ENCODE data around the gene TOB1.
"Not testable (repeated sequence)": the region's sequence is repeated elsewhere in the genome, so short reads cannot be mapped to it uniquely, and the experiment has no call there.

TOB1 gene

GRCh38 chr17:50884439-50885311, 18.5 kb upstream of the TOB1 start:
- Mint-ChIP-seq H3K4me3 (no peak overlapping the region), H3K9me3 (ENCODE audit: low read depth) (no peaks in the 10 kb centered on the region), H3K27me3 (no peaks in the 10 kb centered on the region), H3K27ac (no peak overlapping the region), H3K36me3 (no peaks in the 10 kb centered on the region), H3K4me1 (ENCODE audit: low read depth) (peaks cover 27% of the 10 kb centered on the region)

GRCh38 chr17:50883850-50884438, 17.8 kb upstream of the TOB1 start:
- H3K9me3 Mint-ChIP-seq (ENCODE audit: low read depth) = peaks cover 2% of the 10 kb centered on the region
- H3K27ac Mint-ChIP-seq = no peak overlapping the region
- no peaks in the 10 kb centered on the region for H3K36me3 Mint-ChIP-seq
- peaks cover 26% of the 10 kb centered on the region for H3K4me1 Mint-ChIP-seq (ENCODE audit: low read depth)
- no peak overlapping the region for H3K4me3 Mint-ChIP-seq
- no peaks in the 10 kb centered on the region for H3K27me3 Mint-ChIP-seq

GRCh38 chr17:50882851-50883250, 16.7 kb upstream of the TOB1 start:
- Mint-ChIP-seq H3K4me1 (ENCODE audit: low read depth) (peaks cover 24% of the 10 kb centered on the region), H3K9me3 (ENCODE audit: low read depth) (peaks cover 3% of the 10 kb centered on the region), H3K27ac (no peak overlapping the region), H3K27me3 (no peaks in the 10 kb centered on the region), H3K36me3 (no peaks in the 10 kb centered on the region), H3K4me3 (no peak overlapping the region)

GRCh38 chr17:50881182-50881581, 15.0 kb upstream of the TOB1 start:
- H3K9me3 Mint-ChIP-seq (ENCODE audit: low read depth) = peaks cover 3% of the 10 kb centered on the region
- peaks cover 14% of the 10 kb centered on the region for H3K4me1 Mint-ChIP-seq (ENCODE audit: low read depth)
- H3K27ac Mint-ChIP-seq = no peak overlapping the region
- H3K27me3 Mint-ChIP-seq = no peaks in the 10 kb centered on the region
- H3K36me3 Mint-ChIP-seq = no peaks in the 10 kb centered on the region
- no peak overlapping the region for H3K4me3 Mint-ChIP-seq

GRCh38 chr17:50879086-50879485, 12.9 kb upstream of the TOB1 start:
- Mint-ChIP-seq H3K4me1 (ENCODE audit: low read depth) (peaks cover 13% of the 10 kb centered on the region), H3K36me3 (no peaks in the 10 kb centered on the region), H3K27ac (no peak overlapping the region), H3K27me3 (no peaks in the 10 kb centered on the region), H3K4me3 (no peak overlapping the region), H3K9me3 (ENCODE audit: low read depth) (peaks cover 3% of the 10 kb centered on the region)

GRCh38 chr17:50877838-50878237, 11.7 kb upstream of the TOB1 start:
- peaks cover 3% of the 10 kb centered on the region for H3K9me3 Mint-ChIP-seq (ENCODE audit: low read depth)
- H3K4me3 Mint-ChIP-seq = no peak overlapping the region
- H3K27ac Mint-ChIP-seq = no peak overlapping the region
- no peaks in the 10 kb centered on the region for H3K36me3 Mint-ChIP-seq
- peaks cover 21% of the 10 kb centered on the region for H3K4me1 Mint-ChIP-seq (ENCODE audit: low read depth)
- no peaks in the 10 kb centered on the region for H3K27me3 Mint-ChIP-seq

- peaks cover 28% of the 10 kb centered on the region for H3K4me1 Mint-ChIP-seq (ENCODE audit: low read depth)
- H3K4me3 Mint-ChIP-seq; H3K27ac Mint-ChIP-seq; H3K27me3 Mint-ChIP-seq; H3K9me3 Mint-ChIP-seq (ENCODE audit: low read depth); H3K36me3 Mint-ChIP-seq: not testable (repeated sequence)
Measured at GRCh38 chr17:50877042-50877441, 10.9 kb upstream of the TOB1 start.

GRCh38 chr17:50875074-50875473, 8.9 kb upstream of the TOB1 start:
- Mint-ChIP-seq H3K4me1 (ENCODE audit: low read depth) (peaks cover 33% of the 10 kb centered on the region), H3K4me3 (no peak overlapping the region), H3K36me3 (no peaks in the 10 kb centered on the region), H3K27ac (no peak overlapping the region), H3K9me3 (ENCODE audit: low read depth) (peaks cover 3% of the 10 kb centered on the region), H3K27me3 (no peaks in the 10 kb centered on the region)

- no peak overlapping the region for H3K4me3 Mint-ChIP-seq
- H3K36me3 Mint-ChIP-seq = no peaks in the 10 kb centered on the region
- peak overlapping the region; percentile 51 for H3K27ac Mint-ChIP-seq
- peaks cover 48% of the 10 kb centered on the region for H3K4me1 Mint-ChIP-seq (ENCODE audit: low read depth)
- no peaks in the 10 kb centered on the region for H3K9me3 Mint-ChIP-seq (ENCODE audit: low read depth)
- no peaks in the 10 kb centered on the region for H3K27me3 Mint-ChIP-seq
Measured at GRCh38 chr17:50872710-50873424, 6.7 kb upstream of the TOB1 start.

GRCh38 chr17:50871898-50872297, 5.7 kb upstream of the TOB1 start:
- Mint-ChIP-seq H3K36me3 (no peaks in the 10 kb centered on the region), H3K27me3 (no peaks in the 10 kb centered on the region), H3K9me3 (ENCODE audit: low read depth) (no peaks in the 10 kb centered on the region), H3K4me3 (peak overlapping the region; percentile 60), H3K27ac (peak overlapping the region; percentile 51), H3K4me1 (ENCODE audit: low read depth) (peaks cover 56% of the 10 kb centered on the region)

- H3K27me3 Mint-ChIP-seq = no peaks in the 10 kb centered on the region
- peaks cover 56% of the 10 kb centered on the region for H3K4me1 Mint-ChIP-seq (ENCODE audit: low read depth)
- peak overlapping the region; percentile 60 for H3K4me3 Mint-ChIP-seq
- H3K9me3 Mint-ChIP-seq (ENCODE audit: low read depth) = no peaks in the 10 kb centered on the region
- H3K27ac Mint-ChIP-seq = peak overlapping the region; percentile 51
- H3K36me3 Mint-ChIP-seq = no peaks in the 10 kb centered on the region
Measured at GRCh38 chr17:50871364-50871763, 5.2 kb upstream of the TOB1 start.

GRCh38 chr17:50868602-50869001, 2.4 kb upstream of the TOB1 start:
- no peaks in the 10 kb centered on the region for H3K36me3 Mint-ChIP-seq
- peak overlapping the region; percentile 99 for H3K27ac Mint-ChIP-seq
- no peaks in the 10 kb centered on the region for H3K27me3 Mint-ChIP-seq
- H3K4me1 Mint-ChIP-seq (ENCODE audit: low read depth) = peaks cover 64% of the 10 kb centered on the region
- H3K9me3 Mint-ChIP-seq (ENCODE audit: low read depth) = no peaks in the 10 kb centered on the region
- peak overlapping the region; percentile 98 for H3K4me3 Mint-ChIP-seq

GRCh38 chr17:50868140-50868438, 1.9 kb upstream of the TOB1 start:
- Mint-ChIP-seq H3K4me3 (peak overlapping the region; percentile 98), H3K36me3 (peaks cover 1% of the 10 kb centered on the region), H3K27ac (peak overlapping the region; percentile 99), H3K4me1 (ENCODE audit: low read depth) (peaks cover 64% of the 10 kb centered on the region), H3K9me3 (ENCODE audit: low read depth) (no peaks in the 10 kb centered on the region), H3K27me3 (no peaks in the 10 kb centered on the region)

GRCh38 chr17:50867363-50868139, 1.4 kb upstream of the TOB1 start:
- no peaks in the 10 kb centered on the region for H3K27me3 Mint-ChIP-seq
- H3K27ac Mint-ChIP-seq = peak overlapping the region; percentile 99
- H3K9me3 Mint-ChIP-seq (ENCODE audit: low read depth) = no peaks in the 10 kb centered on the region
- peaks cover 4% of the 10 kb centered on the region for H3K36me3 Mint-ChIP-seq
- peak overlapping the region; percentile 98 for H3K4me3 Mint-ChIP-seq
- H3K4me1 Mint-ChIP-seq (ENCODE audit: low read depth) = peaks cover 65% of the 10 kb centered on the region

- Mint-ChIP-seq H3K9me3 (ENCODE audit: low read depth) (no peaks in the 10 kb centered on the region), H3K4me1 (ENCODE audit: low read depth) (peaks cover 61% of the 10 kb centered on the region), H3K36me3 (peaks cover 4% of the 10 kb centered on the region), H3K4me3 (peak overlapping the region; percentile 98), H3K27me3 (no peaks in the 10 kb centered on the region), H3K27ac (peak overlapping the region; percentile 99)
Measured at GRCh38 chr17:50866950-50867362, 802 bp upstream of the TOB1 start.

Data from activated naive CD8-positive, alpha-beta T cell (primary cell).